GM12878 (cell line): ENCODE data around the gene MFAP3L. TPM values are rescaled to one million over a fixed set of nuclear protein-coding genes. Genes with fewer than 3 reads are reported as not detected.

Experiments
- ATAC-seq: fragments of 200-7000 bp; cut with Tn5 transposase; 3 replicates; pipeline ENCODE4 v1.9.1; 2020; ENCODE audit warnings: mild to moderate bottlenecking, moderate library complexity
- BruUV-seq: library from RNA; stranded (reverse); fragments of 400-500 nt; replicated peaks from 2 replicates; lab custom pipeline; 2021; lab: Mats Ljungman, UMichigan
- CTCF ChIA-PET: fragments of 300-600 bp; sonication (Branson Sonifier 250); formaldehyde crosslinking; extraction: SDS; loops from one replicate; lab custom pipeline; 2021; ENCODE audit warnings: inconsistent platforms; lab: Yijun Ruan, JAX
- POLR2A ChIA-PET: fragments of 350-600 bp; formaldehyde crosslinking; extraction: SDS; loops from one replicate; lab custom pipeline; 2021; ENCODE audit warnings: inconsistent platforms; lab: Charles Lee
- RAD21 ChIA-PET: fragments of 300-600 bp; sonication (Branson Sonifier 250); formaldehyde crosslinking; loops from one replicate; lab custom pipeline; 2023; ENCODE audit warnings: antibody characterized with exemption; ENCODE audit not compliant: unreplicated experiment; lab: Charles Lee
- SMC1A ChIA-PET: fragments of 300-600 bp; sonication (Branson Sonifier 250); formaldehyde crosslinking; loops from one replicate; lab custom pipeline; 2023; ENCODE audit not compliant: unreplicated experiment, uncharacterized antibody; lab: Charles Lee
- DNase-seq: peaks from one replicate; pipeline ENCODE4 v3.0.0-alpha.2; 2011; ENCODE audit warnings: low read depth, low spot score
- FAIRE-seq: peaks from 3 replicates; lab custom pipeline; 2011; peaks lifted over from hg19 to GRCh38; lab: Jason Lieb, UNC
- H2AFZ ChIP-seq: 2 replicates; pipeline ENCODE4 v1.6.0; 2011; ENCODE audit warnings: low read depth, low read length, control low read depth; ENCODE audit not compliant: control insufficient read depth
- H3K27ac ChIP-seq: 2 replicates; pipeline ENCODE4 v1.5.1; 2011; ENCODE audit warnings: control low read depth; ENCODE audit not compliant: control insufficient read depth, insufficient read depth
- H3K27me3 ChIP-seq, 2 experiments: replicated peaks in 1 of 2; 2 replicates each; pipeline versions ENCODE4 v1.6.0 to v1.6.1; 2011; ENCODE audit warnings: low read length in 1 of 2; ENCODE audit not compliant: control insufficient read depth in 2 of 2, insufficient read depth in 2 of 2
- H3K36me3 ChIP-seq, 2 experiments: 2 replicates each; pipeline ENCODE4 v1.5.1; 2011; ENCODE audit warnings: low read length in 1 of 2; ENCODE audit not compliant: control insufficient read depth in 2 of 2, insufficient read depth in 2 of 2
- H3K4me1 ChIP-seq: 2 replicates; pipeline ENCODE4 v1.6.1; 2011; ENCODE audit warnings: mild to moderate bottlenecking, low read length, moderate library complexity, mixed read lengths; ENCODE audit not compliant: control insufficient read depth, insufficient read depth
- H3K4me2 ChIP-seq: 2 replicates; pipeline ENCODE4 v1.6.0; 2011; ENCODE audit warnings: control low read depth; ENCODE audit not compliant: control insufficient read depth, insufficient read depth
- H3K4me3 ChIP-seq: fragments of 200-600 bp; sonication (generic); 2 replicates; pipeline ENCODE4 v1.5.1; 2016
- H3K79me2 ChIP-seq: 2 replicates; pipeline ENCODE4 v1.6.0; 2011; ENCODE audit warnings: low read length; ENCODE audit not compliant: control insufficient read depth, insufficient read depth
- H3K9ac ChIP-seq: 2 replicates; pipeline ENCODE4 v1.8.0; 2011; ENCODE audit warnings: low read length, control low read depth, mixed read lengths; ENCODE audit not compliant: control insufficient read depth, insufficient read depth
- H3K9me3 ChIP-seq: replicated peaks from 3 replicates; pipeline ENCODE4 v1.5.1; 2011; ENCODE audit warnings: mild to moderate bottlenecking, low read length; ENCODE audit not compliant: control insufficient read depth, insufficient read depth
- H4K20me1 ChIP-seq: 2 replicates; pipeline ENCODE4 v1.6.0; 2011; ENCODE audit not compliant: control insufficient read depth, insufficient read depth
- RAD51 ChIP-seq: fragments of 450-650 bp; IDR thresholded peaks from 2 replicates; pipeline ENCODE4 v1.6.1; 2016; ENCODE audit warnings: moderate library complexity, mild to moderate bottlenecking, inconsistent platforms
- YY1 ChIP-seq: IDR thresholded peaks from 2 replicates; pipeline ENCODE4 v1.6.1; 2011; ENCODE audit warnings: low read depth, mild to moderate bottlenecking, low read length
- ZNF592 ChIP-seq: fragments of 450-650 bp; IDR thresholded peaks from 2 replicates; pipeline ENCODE4 v1.6.1; 2017; ENCODE audit warnings: mild to moderate bottlenecking, moderate library complexity
- WGBS: methylation state at CpG from one replicate; pipeline ENCODE4 v1.1.6; 2016; ENCODE audit warnings: low lambda C conversion rate; ENCODE audit not compliant: insufficient replicate concordance, insufficient coverage; ENCODE audit errors: missing lambda C conversion rate; 5-methylcytosine and 5-hydroxymethylcytosine counted together
- in situ Hi-C: fragments of 300-500 bp; cut with MboI; formaldehyde crosslinking; loops from 9 replicates; pipeline ENCODE4 v1.14.3; 2018; ENCODE audit warnings: mixed read lengths
- intact Hi-C: fragments of 100-400 bp; cut with micrococcal nuclease; formaldehyde crosslinking; loops from one replicate; pipeline ENCODE4 v1.14.2; 2022; ENCODE audit not compliant: unreplicated experiment
- polyA plus RNA-seq, 11 experiments: library from polyadenylated mRNA; depleted of rRNA in 4 of 11; unstranded in 6 of 11; stranded (reverse) in 5 of 11; fragments of >200 nt; fragmentation: Nextera tagmentation in 4 of 11; fragmentation: Illumina TruSeq in 1 of 11; extraction: Ambion mirVana in 4 of 11; extraction: Trizol in 1 of 11; gene quantifications; 1 replicate in 1 of 11; 2 replicates in 10 of 11; pipeline versions ENCODE4 v1.2.1 to v1.2.3, GENCODE V29; 2011 to 2016; ENCODE audit warnings: inconsistent platforms in 2 of 11, missing spikeins in 2 of 11, low read depth in 1 of 11
- total RNA-seq, 4 experiments: library from RNA; depleted of rRNA in 3 of 4; stranded (reverse); fragments of >200 nt in 3 of 4; fragmentation: Illumina TruSeq in 1 of 4; extraction: Trizol in 1 of 4; gene quantifications; 2 replicates each; pipeline versions ENCODE4 v1.2.1 to v1.2.3, GENCODE V29; 2013 to 2021
- TF ChIP-seq, protein P1 (sequence below): fragments of 450-650 bp; IDR thresholded peaks from 2 replicates; pipeline ENCODE4 v1.6.1; 2017; ENCODE audit warnings: antibody characterized with exemption, mild to moderate bottlenecking, moderate library complexity

MFAP3L gene
- total and polyA plus RNA-seq, 10 of the 15 experiments (the other 5 are each of a cell fraction or from before 2014, with no cell fraction given) = 0.10 to 3.0 TPM; not detected in 8

DNA sequence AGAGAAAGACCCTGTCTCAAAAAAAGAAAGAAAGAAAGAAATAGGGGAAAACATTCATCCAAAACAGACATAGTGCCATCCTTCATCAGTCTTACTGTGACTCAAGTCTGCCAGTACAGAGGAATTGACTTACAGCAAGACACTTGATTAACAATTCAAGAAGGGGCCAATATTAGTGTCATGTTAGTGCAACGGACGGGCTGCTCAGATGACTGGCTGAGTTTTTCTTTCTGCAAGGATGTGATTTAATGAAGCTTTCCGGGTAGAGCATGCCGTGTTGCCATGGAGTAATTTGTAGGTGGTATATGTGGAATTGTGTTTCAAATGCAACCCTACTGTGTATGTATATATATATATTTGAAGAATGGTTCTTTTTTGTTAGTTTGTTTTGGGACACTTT, 12.6 kb upstream of the MFAP3L start (continued):
- TF ChIP-seq, protein P1, sequence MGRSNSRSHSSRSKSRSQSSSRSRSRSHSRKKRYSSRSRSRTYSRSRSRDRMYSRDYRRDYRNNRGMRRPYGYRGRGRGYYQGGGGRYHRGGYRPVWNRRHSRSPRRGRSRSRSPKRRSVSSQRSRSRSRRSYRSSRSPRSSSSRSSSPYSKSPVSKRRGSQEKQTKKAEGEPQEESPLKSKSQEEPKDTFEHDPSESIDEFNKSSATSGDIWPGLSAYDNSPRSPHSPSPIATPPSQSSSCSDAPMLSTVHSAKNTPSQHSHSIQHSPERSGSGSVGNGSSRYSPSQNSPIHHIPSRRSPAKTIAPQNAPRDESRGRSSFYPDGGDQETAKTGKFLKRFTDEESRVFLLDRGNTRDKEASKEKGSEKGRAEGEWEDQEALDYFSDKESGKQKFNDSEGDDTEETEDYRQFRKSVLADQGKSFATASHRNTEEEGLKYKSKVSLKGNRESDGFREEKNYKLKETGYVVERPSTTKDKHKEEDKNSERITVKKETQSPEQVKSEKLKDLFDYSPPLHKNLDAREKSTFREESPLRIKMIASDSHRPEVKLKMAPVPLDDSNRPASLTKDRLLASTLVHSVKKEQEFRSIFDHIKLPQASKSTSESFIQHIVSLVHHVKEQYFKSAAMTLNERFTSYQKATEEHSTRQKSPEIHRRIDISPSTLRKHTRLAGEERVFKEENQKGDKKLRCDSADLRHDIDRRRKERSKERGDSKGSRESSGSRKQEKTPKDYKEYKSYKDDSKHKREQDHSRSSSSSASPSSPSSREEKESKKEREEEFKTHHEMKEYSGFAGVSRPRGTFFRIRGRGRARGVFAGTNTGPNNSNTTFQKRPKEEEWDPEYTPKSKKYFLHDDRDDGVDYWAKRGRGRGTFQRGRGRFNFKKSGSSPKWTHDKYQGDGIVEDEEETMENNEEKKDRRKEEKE = no peak
- TF ChIP-seq ZNF592 = no peak

DNA sequence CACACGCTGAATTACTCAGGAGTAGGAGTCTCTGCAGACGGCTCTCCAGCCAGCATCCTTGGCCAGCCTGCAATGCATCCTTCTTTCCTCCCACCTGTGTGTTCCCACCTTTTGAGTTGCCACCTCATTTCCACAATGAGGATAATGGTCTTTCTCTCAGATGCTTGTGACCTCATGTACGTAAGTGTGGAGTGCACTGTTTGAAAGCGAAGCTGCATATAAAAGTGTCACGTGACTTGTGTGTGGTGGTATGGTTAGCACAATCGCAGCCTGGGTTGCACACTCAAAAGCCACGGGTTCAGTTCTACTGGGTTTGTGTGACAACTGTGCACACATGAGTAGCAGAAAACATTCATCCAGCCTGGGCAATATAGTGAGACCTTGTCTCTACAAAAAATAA, 12.0 kb upstream of the MFAP3L start:
- in situ Hi-C loops = no loop called here

More for the DNA sequence above, 12.0 kb upstream of the MFAP3L start:
- ChIA-PET CTCF (interaction anchor here (1.1 kb wide), 1 partner anchor 10 kb away, joined by 4 read pairs; no protein-coding TSS in a partner anchor), POLR2A (no interaction called here), RAD21 (no interaction called here), SMC1A (interaction anchor here (0.8 to 1.1 kb wide), 2 partner anchors 23 to 425 kb away, joined by 3 to 4 read pairs; partner anchors contain the start of gene NEK1)
- H3K36me3 ChIP-seq = no peaks in the 10 kb centered on the region
- no TSS peak for BruUV-seq
- H3K27ac ChIP-seq = no peak overlapping the region
- 62% methylated on average over 7 of the region's 7 CpGs for WGBS
- H3K9ac ChIP-seq = no peak overlapping the region
- H2AFZ ChIP-seq = no peak overlapping the region
- no peaks in the 10 kb centered on the region for H4K20me1 ChIP-seq
- H3K4me2 ChIP-seq = no peak overlapping the region
- H3K9me3 ChIP-seq = no peaks in the 10 kb centered on the region
- TF ChIP-seq YY1 (no peak), RAD51 (peak; percentile 40; the same call in 1 of the 2 replicates)
- H3K27me3 ChIP-seq = no peaks in the 10 kb centered on the region
- DNase-seq = no peak
- H3K4me3 ChIP-seq = no peak overlapping the region
- ATAC-seq = no peak
- FAIRE-seq = no peak
- no peaks in the 10 kb centered on the region for H3K4me1 ChIP-seq
- H3K79me2 ChIP-seq = no peaks in the 10 kb centered on the region
- intact Hi-C loops = no loop called here
